OCI-LY7 (cell line): ENCODE measurements around the gene EXOC6B.

Source experiments
- EZH2phosphoT487 ChIP-seq: fragments of 200-600 bp; sonication (generic); IDR thresholded peaks from 2 replicates; pipeline ENCODE4 v1.6.1; 2018; ENCODE audit warnings: low read depth, borderline replicate concordance, mild to moderate bottlenecking, mixed run types, antibody characterized with exemption, low read length, moderate library complexity, mixed read lengths
- TF ChIP-seq, protein P1 (sequence below): fragments of 200-600 bp; sonication (generic); conservative IDR thresholded peaks from 2 replicates; pipeline ENCODE4 v1.5.1; 2014; ENCODE audit warnings: mild to moderate bottlenecking, antibody characterized with exemption, low read length, moderate library complexity, mixed read lengths

DNA sequence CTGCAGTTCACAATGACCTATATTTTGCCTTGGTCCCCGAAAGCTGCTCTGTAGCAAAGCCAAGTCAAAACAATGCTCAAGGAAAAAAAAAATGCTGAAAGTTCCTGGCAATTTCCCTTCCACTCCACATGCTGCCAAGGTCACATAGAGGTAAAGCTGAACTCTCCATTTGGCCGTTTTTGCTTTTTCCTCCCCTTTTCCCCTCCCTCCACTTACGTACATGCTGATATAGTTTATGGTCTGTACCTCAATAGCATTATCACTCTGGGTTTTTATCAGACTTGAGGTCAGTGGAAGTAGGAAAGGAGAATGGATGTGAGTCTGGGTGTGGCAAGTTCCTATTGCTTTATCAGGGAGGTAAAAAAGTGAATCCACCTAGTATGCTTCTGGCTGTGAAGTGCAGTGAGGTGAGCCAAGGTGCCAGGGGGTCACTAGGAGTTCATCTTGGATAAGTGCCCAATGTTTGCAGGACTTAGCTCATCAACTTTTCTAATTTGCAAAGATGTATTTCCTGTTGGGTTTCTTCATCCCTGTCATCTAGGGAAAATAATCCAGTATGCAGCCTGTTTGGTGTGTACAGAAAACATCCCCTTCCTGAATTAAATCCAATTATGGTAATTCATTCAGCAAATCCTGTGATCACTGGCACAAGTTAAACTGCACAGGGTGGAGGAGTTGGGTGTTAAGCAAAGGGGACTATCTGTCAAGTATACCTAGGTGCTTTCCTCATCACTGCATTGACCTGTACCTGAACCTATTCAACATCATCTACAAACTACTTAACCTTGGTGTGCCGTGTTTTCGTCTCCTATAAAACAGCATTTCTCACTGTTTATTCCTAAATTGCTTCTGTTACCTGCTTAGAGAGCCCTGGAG is 553.8 kb downstream of the EXOC6B start:
- TF ChIP-seq, protein P1, sequence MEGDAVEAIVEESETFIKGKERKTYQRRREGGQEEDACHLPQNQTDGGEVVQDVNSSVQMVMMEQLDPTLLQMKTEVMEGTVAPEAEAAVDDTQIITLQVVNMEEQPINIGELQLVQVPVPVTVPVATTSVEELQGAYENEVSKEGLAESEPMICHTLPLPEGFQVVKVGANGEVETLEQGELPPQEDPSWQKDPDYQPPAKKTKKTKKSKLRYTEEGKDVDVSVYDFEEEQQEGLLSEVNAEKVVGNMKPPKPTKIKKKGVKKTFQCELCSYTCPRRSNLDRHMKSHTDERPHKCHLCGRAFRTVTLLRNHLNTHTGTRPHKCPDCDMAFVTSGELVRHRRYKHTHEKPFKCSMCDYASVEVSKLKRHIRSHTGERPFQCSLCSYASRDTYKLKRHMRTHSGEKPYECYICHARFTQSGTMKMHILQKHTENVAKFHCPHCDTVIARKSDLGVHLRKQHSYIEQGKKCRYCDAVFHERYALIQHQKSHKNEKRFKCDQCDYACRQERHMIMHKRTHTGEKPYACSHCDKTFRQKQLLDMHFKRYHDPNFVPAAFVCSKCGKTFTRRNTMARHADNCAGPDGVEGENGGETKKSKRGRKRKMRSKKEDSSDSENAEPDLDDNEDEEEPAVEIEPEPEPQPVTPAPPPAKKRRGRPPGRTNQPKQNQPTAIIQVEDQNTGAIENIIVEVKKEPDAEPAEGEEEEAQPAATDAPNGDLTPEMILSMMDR: no peak
- TF ChIP-seq EZH2phosphoT487: no peak
